Keratinocyte (primary cell): ENCODE measurements around the gene REEP6.

ENCODE experiments used
- CTCF ChIP-seq, 3 experiments: IDR thresholded peaks in 1 of 3; conservative IDR thresholded peaks in 1 of 3; optimal IDR thresholded peaks in 1 of 3; 2 replicates in 2 of 3; 3 replicates in 1 of 3; pipeline versions ENCODE3 to v1.5.1; 2011; ENCODE audit warnings: low read length in 3 of 3, mild to moderate bottlenecking in 3 of 3, moderate library complexity in 2 of 3, control low read depth in 1 of 3, inconsistent platforms in 1 of 3; ENCODE audit not compliant: insufficient read depth in 2 of 3; ENCODE audit errors: extremely low read depth in 1 of 3
- EZH2 ChIP-seq: IDR thresholded peaks from one replicate; pipeline ENCODE4 v1.6.1; 2012; ENCODE audit warnings: inconsistent platforms, mild to moderate bottlenecking, low read length, moderate library complexity

DNA sequence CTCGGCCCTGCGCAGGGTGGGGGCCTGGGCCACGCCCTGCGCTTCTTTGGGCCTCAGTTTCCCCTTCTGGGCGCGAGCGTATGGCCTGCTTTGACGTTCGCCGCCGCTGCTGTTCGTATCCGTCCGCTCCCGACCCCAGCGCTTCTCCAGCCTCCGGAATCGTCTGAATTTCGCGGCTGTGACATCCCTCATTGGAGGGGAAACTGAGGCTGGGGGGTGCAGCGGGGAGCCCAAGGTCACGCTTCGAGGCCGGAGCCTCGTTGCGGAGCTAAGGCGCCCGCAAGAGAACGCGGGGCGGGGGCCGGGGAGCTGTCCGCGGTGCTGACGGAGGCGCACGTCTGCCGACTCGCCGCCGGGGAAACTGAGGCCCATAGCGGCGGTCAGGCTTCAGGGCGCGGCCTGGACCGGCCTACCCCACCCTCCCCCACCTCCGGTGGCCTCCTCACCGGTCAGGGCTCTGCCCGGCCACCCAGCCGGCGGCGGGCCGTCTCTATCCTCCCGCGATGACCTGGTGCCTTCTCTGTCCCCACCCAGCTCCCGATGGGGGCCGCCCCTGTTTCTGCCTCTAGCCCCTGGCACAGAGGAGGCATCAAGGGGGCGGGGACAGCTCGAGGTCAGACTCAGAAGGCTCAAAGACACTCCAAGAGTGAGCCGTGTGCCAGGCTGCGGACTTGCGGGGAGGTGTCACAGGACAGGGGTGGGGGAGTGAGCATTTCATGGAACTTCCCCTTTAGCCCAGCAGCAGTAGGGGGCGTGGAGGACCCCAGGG, 44.1 kb upstream of the REEP6 start:
- TF ChIP-seq EZH2 (peak; percentile 71), CTCF (optimal IDR thresholded peaks at IDR 0.05 in 1 of 3, IDR thresholded peaks at IDR 0.05 in 1 of 3, conservative IDR thresholded peaks at IDR 0.05 in 1 of 3; ENCODE audit: extremely low read depth in 1 of 3, insufficient read depth in 2 of 3, low read length in 3 of 3) (no peak)
